A549 (cell line): ENCODE measurements around the gene DSG2. TPM values are rescaled to one million over a fixed set of nuclear protein-coding genes. Genes with fewer than 3 reads are reported as not detected.

Experiments
- ATAC-seq, 2 experiments: fragments of 200-7000 bp in 1 of 2; fragments of >200 bp in 1 of 2; cut with Nextera tagmentation in 1 of 2; cut with Tn5 transposase in 1 of 2; 3 replicates each; pipeline versions ENCODE4 v1.8.0 to v1.9.1; 2018 to 2020; ENCODE audit warnings: mild to moderate bottlenecking in 1 of 2, moderate library complexity in 1 of 2
- CTCF ChIA-PET: fragments of 300-600 bp; sonication (Branson Sonifier 250); formaldehyde crosslinking; extraction: SDS; loops from one replicate; lab custom pipeline; 2021; ENCODE audit warnings: antibody characterized with exemption, inconsistent platforms; lab: Yijun Ruan, JAX
- POLR2A ChIA-PET: fragments of 350-600 bp; formaldehyde crosslinking; extraction: SDS; loops from one replicate; lab custom pipeline; 2021; ENCODE audit warnings: antibody characterized with exemption, inconsistent platforms; lab: Yijun Ruan, JAX
- DNase-seq, 2 experiments: peaks; one replicate each; pipeline versions ENCODE4 v3.0.0 to v3.0.0-alpha.2; 2011 to 2016; ENCODE audit warnings: low read depth in 1 of 2, low spot score in 1 of 2
- FAIRE-seq: peaks from 2 replicates; lab custom pipeline; 2011; peaks lifted over from hg19 to GRCh38; lab: Jason Lieb, UNC
- H3K27ac ChIP-seq, 2 experiments: fragments of >200 bp; sonication (Bioruptor Twin); formaldehyde crosslinking; 3 replicates each; pipeline ENCODE4 v1.5.1; 2016 to 2017
- H3K4me1 ChIP-seq: fragments of >200 bp; sonication (Bioruptor Twin); formaldehyde crosslinking; 3 replicates; pipeline ENCODE4 v1.6.1; 2016
- H3K4me2 ChIP-seq: fragments of >200 bp; sonication (Bioruptor Twin); formaldehyde crosslinking; 3 replicates; pipeline ENCODE4 v1.6.1; 2016
- H3K4me3 ChIP-seq: fragments of >200 bp; sonication (Bioruptor Twin); formaldehyde crosslinking; 3 replicates; pipeline ENCODE4 v1.5.1; 2016
- H3K9me3 ChIP-seq: fragments of >200 bp; sonication (Bioruptor Twin); formaldehyde crosslinking; 3 replicates; pipeline ENCODE4 v1.6.1; 2016
- ATOH8 ChIP-seq: fragments of 250-450 bp; sonication (Bioruptor Pico); IDR thresholded peaks from 2 replicates; pipeline ENCODE4 v1.5.0; 2020; ENCODE audit warnings: low read depth, mild to moderate bottlenecking, moderate library complexity
- CBX2 ChIP-seq: fragments of 200-600 bp; sonication (generic); IDR thresholded peaks from 2 replicates; pipeline ENCODE4 v1.6.1; 2016; ENCODE audit warnings: low read depth, mild to moderate bottlenecking, borderline replicate concordance
- CHD2 ChIP-seq: fragments of 150-350 bp; IDR thresholded peaks from 2 replicates; pipeline ENCODE4 v1.6.1; 2014; ENCODE audit warnings: low read length; ENCODE audit not compliant: partially characterized antibody
- CHD4 ChIP-seq: fragments of 200-600 bp; sonication (generic); IDR thresholded peaks from 2 replicates; pipeline ENCODE4 v1.6.1; 2016; ENCODE audit warnings: antibody characterized with exemption, mild to moderate bottlenecking, borderline replicate concordance
- CTCF ChIP-seq: fragments of >200 bp; sonication (Bioruptor Twin); formaldehyde crosslinking; IDR thresholded peaks from 3 replicates; pipeline ENCODE4 v1.5.1; 2016
- EHF ChIP-seq: fragments of 250-450 bp; sonication (Bioruptor Pico); IDR thresholded peaks from 2 replicates; pipeline ENCODE4 v1.5.0; 2020; ENCODE audit warnings: mild to moderate bottlenecking
- FOSB ChIP-seq: fragments of 250-450 bp; sonication (Bioruptor Pico); IDR thresholded peaks from 2 replicates; pipeline ENCODE4 v1.5.0; 2020; ENCODE audit warnings: mild to moderate bottlenecking, moderate library complexity
- FOSL2 ChIP-seq, 2 experiments: fragments of 450-650 bp in 1 of 2; fragments of >200 bp in 1 of 2; sonication (Bioruptor Twin) in 1 of 2; formaldehyde crosslinking; IDR thresholded peaks; 2 replicates each; pipeline versions ENCODE4 v1.5.0 to v1.6.1; 2016 to 2020; ENCODE audit warnings: mild to moderate bottlenecking in 1 of 2, moderate library complexity in 1 of 2
- FOXS1 ChIP-seq: fragments of 250-450 bp; sonication (Bioruptor Pico); IDR thresholded peaks from 2 replicates; pipeline ENCODE4 v1.5.0; 2020; ENCODE audit warnings: mild to moderate bottlenecking, moderate library complexity
- HOXA7 ChIP-seq: fragments of 250-450 bp; sonication (Bioruptor Pico); IDR thresholded peaks from 2 replicates; pipeline ENCODE4 v1.5.0; 2020; ENCODE audit warnings: mild to moderate bottlenecking, moderate library complexity
- HOXB5 ChIP-seq: fragments of 250-450 bp; sonication (Bioruptor Pico); IDR thresholded peaks from 2 replicates; pipeline ENCODE4 v1.5.0; 2020; ENCODE audit warnings: mild to moderate bottlenecking, moderate library complexity
- JUN ChIP-seq, 2 experiments: fragments of >200 bp; sonication (Bioruptor Twin); formaldehyde crosslinking; IDR thresholded peaks; 2 replicates in 1 of 2; 3 replicates in 1 of 2; pipeline ENCODE4 v1.6.1; 2016 to 2017
- JUNB ChIP-seq: fragments of >200 bp; sonication (Bioruptor Twin); formaldehyde crosslinking; IDR thresholded peaks from 2 replicates; pipeline ENCODE4 v1.6.1; 2016
- MAX ChIP-seq: IDR thresholded peaks from 2 replicates; pipeline ENCODE4 v1.6.1; 2012
- MAZ ChIP-seq: fragments of 150-350 bp; IDR thresholded peaks from 2 replicates; pipeline ENCODE4 v1.6.1; 2014; ENCODE audit warnings: antibody characterized with exemption, low read depth, low read length, borderline replicate concordance
- MYC ChIP-seq: IDR thresholded peaks from 2 replicates; pipeline ENCODE4 v1.6.1; 2012; ENCODE audit warnings: mild to moderate bottlenecking, inconsistent platforms, low read length, improper control_type of control experiment, borderline replicate concordance
- NFE2L2 ChIP-seq: fragments of 150-350 bp; conservative IDR thresholded peaks from 2 replicates; pipeline ENCODE4 v1.6.1; 2014; ENCODE audit warnings: low read length
- NR3C1 ChIP-seq: fragments of >200 bp; sonication (Bioruptor Twin); formaldehyde crosslinking; IDR thresholded peaks from 3 replicates; pipeline ENCODE4 v1.6.1; 2017
- RARB ChIP-seq: fragments of 250-450 bp; sonication (Bioruptor Pico); IDR thresholded peaks from 2 replicates; pipeline ENCODE4 v1.8.0; 2021; ENCODE audit warnings: mild to moderate bottlenecking, moderate library complexity
- REST ChIP-seq: fragments of 200-600 bp; sonication (generic); IDR thresholded peaks from 2 replicates; pipeline ENCODE4 v1.6.1; 2016; ENCODE audit warnings: antibody characterized with exemption, mild to moderate bottlenecking, moderate library complexity
- RNF2 ChIP-seq: fragments of 200-600 bp; sonication (generic); IDR thresholded peaks from 2 replicates; pipeline ENCODE4 v1.6.1; 2016; ENCODE audit warnings: low read depth, mild to moderate bottlenecking, antibody characterized with exemption, moderate library complexity, borderline replicate concordance
- SMC3 ChIP-seq: fragments of >200 bp; sonication (Bioruptor Twin); formaldehyde crosslinking; IDR thresholded peaks from 3 replicates; pipeline ENCODE4 v1.6.1; 2018; ENCODE audit warnings: inconsistent platforms
- ZC3H11A ChIP-seq: fragments of 450-650 bp; IDR thresholded peaks from 2 replicates; pipeline ENCODE4 v1.6.1; 2014; ENCODE audit warnings: antibody characterized with exemption, mild to moderate bottlenecking
- ZFP36 ChIP-seq: fragments of 450-650 bp; IDR thresholded peaks from 2 replicates; pipeline ENCODE4 v1.6.1; 2014; ENCODE audit warnings: borderline replicate concordance; ENCODE audit not compliant: partially characterized antibody
- ZSCAN20 ChIP-seq: fragments of 250-450 bp; sonication (Bioruptor Pico); IDR thresholded peaks from 2 replicates; pipeline ENCODE4 v1.8.0; 2022; ENCODE audit warnings: mild to moderate bottlenecking, moderate library complexity
- WGBS: methylation state at CpG from one replicate; pipeline ENCODE4 v1.1.6; 2017; ENCODE audit errors: missing lambda C conversion rate; 5-methylcytosine and 5-hydroxymethylcytosine counted together
- polyA plus RNA-seq, 4 experiments: library from polyadenylated mRNA; depleted of rRNA in 3 of 4; stranded (reverse); fragments of >200 nt; fragmentation: RNase III in 1 of 4; extraction: RNeasy Plus Mini Kit Qiagen cat#74134 plus additional on column Dnase treatment in 1 of 4; gene quantifications; 2 replicates in 3 of 4; 3 replicates in 1 of 4; pipeline ENCODE4 v1.2.3, GENCODE V29; 2011 to 2017
- TF ChIP-seq, protein P1 (sequence below): IDR thresholded peaks from 2 replicates; pipeline ENCODE4 v1.6.1; 2012; ENCODE audit warnings: low read depth, borderline replicate concordance
- TF ChIP-seq, protein P2 (sequence below): fragments of 150-350 bp; IDR thresholded peaks from 2 replicates; pipeline ENCODE4 v1.6.1; 2014; ENCODE audit warnings: low read depth, mild to moderate bottlenecking, low read length

DSG2 gene
- polyA plus RNA-seq, 2 of the 4 experiments (the other 2 are of a cell fraction), result 40.0 to 91.7 TPM

DNA sequence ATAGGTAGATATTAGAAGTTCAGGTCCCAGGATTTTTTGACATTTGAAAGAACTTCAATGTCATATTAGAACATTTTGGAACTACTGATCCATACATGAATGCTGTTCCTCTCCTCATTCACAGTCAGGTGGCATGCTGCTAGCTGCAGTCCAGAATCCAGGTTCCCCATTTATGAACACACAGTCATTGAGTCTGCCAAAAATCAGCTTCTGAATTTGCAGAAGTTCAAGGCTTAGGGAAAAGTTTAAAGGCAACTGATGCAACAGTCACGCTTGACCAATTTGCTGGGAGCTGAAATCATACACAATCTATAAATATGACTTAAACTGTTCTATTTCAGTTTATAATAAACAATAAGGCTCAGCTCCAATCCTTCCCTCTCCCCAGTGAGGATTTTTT lies 76.4 kb downstream of the DSG2 start:
- no peak for FAIRE-seq
- CTCF ChIA-PET, result interaction anchor here (0.5 to 3.2 kb wide), 4 partner anchors 10 to 149 kb away, joined by 3 to 15 read pairs (median 6); no protein-coding TSS in a partner anchor

GRCh38 chr18:31575515-31576257 lies 77.7 kb downstream of the DSG2 start:
- Histone ChIP-seq H3K4me3 (no peak overlapping the region), H3K4me2 (no peak overlapping the region), H3K27ac (no peak overlapping the region), H3K4me1 (no peaks in the 10 kb centered on the region), H3K9me3 (no peaks in the 10 kb centered on the region)
- no peak for FAIRE-seq
- POLR2A ChIA-PET, result no interaction called here
- 15% methylated on average over 3 of the region's 3 CpGs for WGBS
- ATAC-seq, result no peak
- DNase-seq, result no peak
- CTCF ChIA-PET, result interaction anchor here (1.5 kb wide), 1 partner anchor 12 kb away, joined by 4 read pairs; no protein-coding TSS in a partner anchor
- TF ChIP-seq MYC (no peak), HOXB5 (CRISPR knock-in tag) (no peak), SMC3 (no peak), HOXA7 (CRISPR knock-in tag) (no peak), MAX (no peak), RNF2 (no peak), CBX2 (no peak), CHD4 (no peak), MAZ (no peak), EHF (CRISPR knock-in tag) (no peak), REST (no peak), JUN (IDR thresholded peaks at IDR 0.05) (no peak), NR3C1 (no peak)
- TF ChIP-seq, protein P1, sequence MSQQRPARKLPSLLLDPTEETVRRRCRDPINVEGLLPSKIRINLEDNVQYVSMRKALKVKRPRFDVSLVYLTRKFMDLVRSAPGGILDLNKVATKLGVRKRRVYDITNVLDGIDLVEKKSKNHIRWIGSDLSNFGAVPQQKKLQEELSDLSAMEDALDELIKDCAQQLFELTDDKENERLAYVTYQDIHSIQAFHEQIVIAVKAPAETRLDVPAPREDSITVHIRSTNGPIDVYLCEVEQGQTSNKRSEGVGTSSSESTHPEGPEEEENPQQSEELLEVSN, result no peak
- TF ChIP-seq, protein P2, sequence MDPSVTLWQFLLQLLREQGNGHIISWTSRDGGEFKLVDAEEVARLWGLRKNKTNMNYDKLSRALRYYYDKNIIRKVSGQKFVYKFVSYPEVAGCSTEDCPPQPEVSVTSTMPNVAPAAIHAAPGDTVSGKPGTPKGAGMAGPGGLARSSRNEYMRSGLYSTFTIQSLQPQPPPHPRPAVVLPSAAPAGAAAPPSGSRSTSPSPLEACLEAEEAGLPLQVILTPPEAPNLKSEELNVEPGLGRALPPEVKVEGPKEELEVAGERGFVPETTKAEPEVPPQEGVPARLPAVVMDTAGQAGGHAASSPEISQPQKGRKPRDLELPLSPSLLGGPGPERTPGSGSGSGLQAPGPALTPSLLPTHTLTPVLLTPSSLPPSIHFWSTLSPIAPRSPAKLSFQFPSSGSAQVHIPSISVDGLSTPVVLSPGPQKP, result no peak

More for the DNA sequence above, 76.4 kb downstream of the DSG2 start:
- WGBS, result 81% methylated on average over 1 of the region's 1 CpG
- Histone ChIP-seq H3K27ac (no peak overlapping the region), H3K9me3 (no peaks in the 10 kb centered on the region), H3K4me1 (no peaks in the 10 kb centered on the region), H3K4me2 (no peak overlapping the region), H3K4me3 (no peak overlapping the region)
- POLR2A ChIA-PET, result no interaction called here
- ATAC-seq, result no peak
- no peak for DNase-seq
- no peak for TF ChIP-seq ZC3H11A
- TF ChIP-seq FOSB (CRISPR knock-in tag), result no peak
- TF ChIP-seq CHD2, result no peak
- no peak for TF ChIP-seq CHD4
- TF ChIP-seq, protein P1, result no peak
- TF ChIP-seq ATOH8 (CRISPR knock-in tag), result no peak
- TF ChIP-seq ZSCAN20, result no peak
- no peak for TF ChIP-seq NFE2L2
- no peak for TF ChIP-seq ZFP36
- TF ChIP-seq JUNB, result no peak
- no peak for TF ChIP-seq FOSL2 (IDR thresholded peaks at IDR 0.05)
- no peak for TF ChIP-seq FOSL2 (CRISPR knock-in tag; IDR thresholded peaks at IDR 0.05)
- no peak for TF ChIP-seq FOXS1 (CRISPR knock-in tag)
- no peak for TF ChIP-seq EHF (CRISPR knock-in tag)
- TF ChIP-seq RARB (CRISPR knock-in tag), result no peak
- TF ChIP-seq CTCF, result no peak
